GM12874 (cell line): ENCODE results near the gene KCNQ5.

Experiments
- CTCF ChIP-seq: IDR thresholded peaks from 2 replicates; pipeline ENCODE4 v1.5.1; 2011; ENCODE audit warnings: low read depth, mild to moderate bottlenecking, control low read depth, low read length, moderate library complexity; ENCODE audit not compliant: insufficient read depth

Gene KCNQ5

DNA sequence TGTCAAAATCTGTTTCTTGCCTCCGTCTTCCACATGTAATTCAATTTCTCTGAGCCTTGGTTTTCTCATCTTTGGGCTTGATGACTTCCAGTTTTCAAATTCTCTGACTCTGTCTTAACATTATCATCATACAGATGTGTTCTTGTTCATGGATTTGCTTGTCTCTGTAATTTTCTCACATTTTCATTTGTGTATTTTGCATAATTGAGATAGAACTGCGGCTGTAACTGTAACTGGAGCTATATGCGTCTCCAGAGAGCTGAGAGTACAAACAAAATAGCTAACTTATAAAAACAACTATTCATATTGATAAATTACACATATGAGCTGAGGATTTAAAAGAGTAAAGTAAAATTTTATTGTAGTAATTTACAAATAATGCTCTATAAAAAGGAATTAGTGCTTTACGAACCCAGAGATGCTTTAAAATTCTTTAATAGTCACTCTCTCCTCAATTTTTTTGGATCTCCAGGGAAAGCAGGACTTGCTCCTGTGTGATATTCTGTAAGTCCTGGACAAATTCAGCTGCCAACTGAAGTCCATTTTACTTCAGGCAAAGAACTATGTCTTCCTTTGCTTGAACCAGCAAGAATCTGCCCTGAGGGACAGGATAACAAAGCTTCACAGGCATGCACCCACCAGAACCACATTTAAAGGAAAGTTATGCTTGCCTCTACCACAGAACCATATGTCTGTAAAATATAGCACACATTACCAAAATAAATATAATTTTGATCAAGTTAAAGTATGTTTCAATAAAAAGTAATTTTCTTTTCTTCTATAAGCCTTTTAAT is 315.1 kb downstream of the KCNQ5 start:
- no peak for TF ChIP-seq CTCF

GRCh38 chr6:72938104-72938503 is 316.2 kb downstream of the KCNQ5 start:
- no peak for TF ChIP-seq CTCF

DNA sequence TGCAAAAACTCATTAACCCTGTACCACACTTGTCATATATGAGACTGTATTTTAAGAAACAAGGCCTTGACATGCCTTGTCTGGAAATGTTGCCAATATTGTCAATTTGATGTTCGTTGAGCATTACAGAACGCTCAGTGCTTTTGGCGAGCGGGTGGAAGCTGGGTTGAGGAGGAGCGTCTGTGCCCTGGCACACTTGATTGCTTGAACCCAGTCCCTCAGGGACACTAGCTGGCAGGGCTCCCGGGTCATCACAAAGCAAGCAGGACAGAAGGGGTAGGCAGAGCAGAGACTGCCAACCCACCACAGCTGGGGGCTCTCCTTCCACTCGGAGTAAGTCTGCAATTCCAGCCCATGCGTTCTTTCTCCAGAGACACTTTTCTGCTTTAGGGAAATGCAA is 317.1 kb downstream of the KCNQ5 start:
- no peak for TF ChIP-seq CTCF

DNA sequence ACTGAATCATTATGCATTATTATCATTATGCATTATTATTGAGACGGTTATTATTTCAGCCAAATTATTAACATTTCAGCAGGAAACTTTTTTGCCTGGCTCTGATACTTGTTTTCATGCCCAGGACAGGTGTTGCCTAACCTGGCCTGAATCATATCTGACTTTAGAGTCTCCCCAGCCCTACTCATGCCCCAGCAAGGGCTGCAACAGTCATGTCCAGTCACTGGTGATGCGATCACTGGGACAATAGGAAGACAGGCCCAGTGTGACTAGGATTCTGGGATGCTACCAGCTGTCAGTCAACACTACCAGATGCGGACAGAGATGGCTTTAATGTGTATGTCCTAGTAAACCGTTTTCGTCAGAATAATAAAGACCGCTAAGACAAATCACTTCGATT is 318.4 kb downstream of the KCNQ5 start:
- no peak for TF ChIP-seq CTCF

DNA sequence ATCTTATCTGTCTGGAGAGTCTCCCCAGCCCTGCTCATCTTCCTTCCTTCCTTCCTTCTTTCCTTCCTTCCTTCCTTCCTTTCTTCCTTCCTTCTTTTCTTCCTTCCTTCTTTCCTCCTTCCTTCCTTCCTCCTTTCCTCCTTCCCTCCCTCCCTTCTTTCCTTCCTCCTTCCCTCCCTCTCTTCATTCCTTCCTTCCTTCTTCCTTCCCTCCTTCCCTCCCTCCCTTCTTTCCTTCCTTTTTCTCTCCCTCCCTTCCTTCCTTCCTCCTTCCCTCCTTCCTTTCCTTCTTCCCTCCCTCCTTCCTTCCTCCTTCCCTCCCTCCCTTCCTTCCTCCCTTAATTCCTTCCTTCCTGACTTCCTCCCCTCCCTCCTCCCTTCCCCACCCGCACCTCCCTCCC is 319.4 kb downstream of the KCNQ5 start:
- no peak for TF ChIP-seq CTCF

- TF ChIP-seq CTCF, result no peak
Observed at GRCh38 chr6:72941751-72942150, 319.9 kb downstream of the KCNQ5 start.

GRCh38 chr6:72943699-72944098 is 321.8 kb downstream of the KCNQ5 start:
- no peak for TF ChIP-seq CTCF
